GM23248 (cell line): ENCODE data around the gene VWA5B1. TPM values are rescaled to one million over a fixed set of nuclear protein-coding genes. Genes with fewer than 3 reads are reported as not detected.
A peak's percentile ranks its signal among the peaks of the same experiment; 100 is the strongest.

Experiments
- DNase-seq: peaks from one replicate; pipeline ENCODE4 v3.0.0-alpha.2; 2015
- H2AFZ ChIP-seq: fragments of 200-600 bp; sonication (generic); 2 replicates; pipeline ENCODE4 v1.6.1; 2016; ENCODE audit warnings: antibody characterized with exemption
- H3F3A ChIP-seq: fragments of 200-600 bp; sonication (generic); 2 replicates; pipeline ENCODE4 v1.6.1; 2016; ENCODE audit warnings: mild to moderate bottlenecking, antibody characterized with exemption, mixed run types; ENCODE audit not compliant: insufficient read depth
- H3K27ac ChIP-seq: fragments of 200-600 bp; sonication (generic); 2 replicates; pipeline ENCODE4 v1.5.1; 2016; ENCODE audit warnings: mild to moderate bottlenecking
- H3K27me3 ChIP-seq: fragments of 200-600 bp; sonication (generic); replicated peaks from 2 replicates; pipeline ENCODE4 v1.6.1; 2016; ENCODE audit warnings: mild to moderate bottlenecking; ENCODE audit not compliant: insufficient read depth
- H3K36me3 ChIP-seq: fragments of 200-600 bp; sonication (generic); 2 replicates; pipeline ENCODE4 v1.6.1; 2016; ENCODE audit warnings: low read depth, mild to moderate bottlenecking
- H3K4me1 ChIP-seq: fragments of 200-600 bp; sonication (generic); 2 replicates; pipeline ENCODE4 v1.6.1; 2016; ENCODE audit warnings: mild to moderate bottlenecking; ENCODE audit not compliant: insufficient read depth
- H3K4me2 ChIP-seq: fragments of 200-600 bp; sonication (generic); one replicate; pipeline ENCODE4 v1.6.1; 2016; ENCODE audit warnings: mild to moderate bottlenecking; ENCODE audit not compliant: unreplicated experiment
- H3K4me3 ChIP-seq: fragments of 200-600 bp; sonication (generic); 2 replicates; pipeline ENCODE4 v1.5.1; 2016; ENCODE audit warnings: mild to moderate bottlenecking
- H3K79me2 ChIP-seq: fragments of 200-600 bp; sonication (generic); 2 replicates; pipeline ENCODE4 v1.6.1; 2016; ENCODE audit warnings: mild to moderate bottlenecking; ENCODE audit not compliant: insufficient read depth
- H3K9ac ChIP-seq: fragments of 200-600 bp; sonication (generic); 2 replicates; pipeline ENCODE4 v1.6.1; 2016; ENCODE audit warnings: mild to moderate bottlenecking
- H3K9me2 ChIP-seq: fragments of 200-600 bp; sonication (generic); 2 replicates; pipeline ENCODE4 v1.6.1; 2016; ENCODE audit warnings: mixed run types, mild to moderate bottlenecking, moderate library complexity; ENCODE audit not compliant: insufficient read depth
- H3K9me3 ChIP-seq: fragments of 200-600 bp; sonication (generic); one replicate; pipeline ENCODE4 v1.6.1; 2017; ENCODE audit warnings: low read depth
- H4K20me1 ChIP-seq: fragments of 200-600 bp; sonication (generic); 2 replicates; pipeline ENCODE4 v1.6.0; 2016; ENCODE audit not compliant: insufficient read depth
- EZH2 ChIP-seq: fragments of 200-600 bp; sonication (generic); IDR thresholded peaks from 2 replicates; pipeline ENCODE4 v1.6.1; 2018; ENCODE audit warnings: antibody characterized with exemption, mild to moderate bottlenecking; ENCODE audit not compliant: insufficient read depth, poor library complexity, severe bottlenecking
- EZH2phosphoT487 ChIP-seq: fragments of 200-600 bp; sonication (generic); IDR thresholded peaks from 2 replicates; pipeline ENCODE4 v1.6.1; 2018; ENCODE audit warnings: antibody characterized with exemption, moderate library complexity, mild to moderate bottlenecking, low read depth; ENCODE audit not compliant: insufficient read depth
- WGBS, 2 experiments: methylation state at CpG; one replicate each; pipeline ENCODE4 v1.1.6; 2015 to 2017; ENCODE audit warnings: low lambda C conversion rate in 2 of 2, low coverage in 1 of 2; ENCODE audit errors: missing lambda C conversion rate in 2 of 2; 5-methylcytosine and 5-hydroxymethylcytosine counted together
- in situ Hi-C: fragments of 300-500 bp; cut with MboI; formaldehyde crosslinking; loops from 2 replicates; pipeline ENCODE4 v1.15.0; 2020
- polyA plus RNA-seq: library from polyadenylated mRNA; unstranded; fragments of >200 nt; fragmentation: Nextera tagmentation; extraction: Ambion mirVana; gene quantifications from 2 replicates; pipeline ENCODE4 v1.2.1, GENCODE V29; 2016
- total RNA-seq: library from RNA; depleted of rRNA; stranded (reverse); fragments of >200 nt; shearing (Covaris generic); gene quantifications from 2 replicates; pipeline ENCODE4 v1.2.3, GENCODE V29; 2014

Gene VWA5B1
- total and polyA plus RNA-seq, 2 experiments from 2014 or later, result not detected

DNA sequence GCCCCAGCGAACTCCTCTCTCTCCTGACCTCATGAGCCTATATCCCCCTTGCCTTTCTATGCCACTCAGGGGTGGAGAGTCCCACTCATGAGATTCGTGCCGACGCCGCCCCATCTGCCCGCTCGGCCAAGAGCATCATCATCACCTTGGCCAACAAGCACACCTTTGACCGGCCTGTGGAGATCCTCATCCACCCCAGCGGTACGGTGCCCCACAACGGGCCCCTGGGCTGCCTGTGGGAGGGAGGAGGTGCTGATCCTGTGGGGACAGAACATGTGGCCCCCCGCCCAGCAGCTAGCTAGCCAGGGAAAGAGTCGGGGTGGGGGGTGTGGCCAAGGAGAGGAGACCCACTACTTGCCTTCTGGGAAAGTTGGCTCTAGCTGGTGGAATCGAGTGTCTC is 27.8 kb downstream of the VWA5B1 start:
- no peak for DNase-seq
- peaks cover 5% of the 10 kb centered on the region for H3K27me3 ChIP-seq
- no peaks in the 10 kb centered on the region for H3K9me2 ChIP-seq
- peaks cover 15% of the 10 kb centered on the region for H3K4me1 ChIP-seq
- 72 to 77% methylated on average over 14 of the region's 14 CpGs for WGBS, 2 experiments
- H3K9me3 ChIP-seq, result no peaks in the 10 kb centered on the region
- in situ Hi-C loops, result no loop called here
- H3K4me3 ChIP-seq, result no peak overlapping the region
- H3F3A ChIP-seq, result 0 out of 2 replicates have a peak, but pooled peaks cover 5% of the 10 kb centered on the region
- H3K27ac ChIP-seq, result no peak overlapping the region
- no peak overlapping the region for H3K9ac ChIP-seq
- no peaks in the 10 kb centered on the region for H4K20me1 ChIP-seq
- TF ChIP-seq EZH2phosphoT487 (no peak), EZH2 (no peak)
- H3K4me2 ChIP-seq, result no peak overlapping the region
- no peaks in the 10 kb centered on the region for H3K36me3 ChIP-seq
- no peaks in the 10 kb centered on the region for H3K79me2 ChIP-seq
- no peak overlapping the region for H2AFZ ChIP-seq

- no peaks in the 10 kb centered on the region for H3K9me2 ChIP-seq
- TF ChIP-seq EZH2 (no peak), EZH2phosphoT487 (no peak)
- no peaks in the 10 kb centered on the region for H3K36me3 ChIP-seq
- in situ Hi-C loops, result no loop called here
- 69 to 75% methylated on average over 4 of the region's 4 CpGs for WGBS, 2 experiments
- no peak overlapping the region for H3K9ac ChIP-seq
- H3K27me3 ChIP-seq, result peaks cover under 1% of the 10 kb centered on the region
- H3K27ac ChIP-seq, result no peak overlapping the region
- H3K4me1 ChIP-seq, result peaks cover 17% of the 10 kb centered on the region
- H2AFZ ChIP-seq, result no peak overlapping the region
- H3K9me3 ChIP-seq, result no peaks in the 10 kb centered on the region
- H3K4me3 ChIP-seq, result no peak overlapping the region
- no peaks in the 10 kb centered on the region for H4K20me1 ChIP-seq
- peak; percentile 16 for DNase-seq
- 0 out of 2 replicates have a peak, but pooled peaks cover 5% of the 10 kb centered on the region for H3F3A ChIP-seq
- no peaks in the 10 kb centered on the region for H3K79me2 ChIP-seq
- no peak overlapping the region for H3K4me2 ChIP-seq
Observed at GRCh38 chr1:20318971-20319370, 28.3 kb downstream of the VWA5B1 start.

DNA sequence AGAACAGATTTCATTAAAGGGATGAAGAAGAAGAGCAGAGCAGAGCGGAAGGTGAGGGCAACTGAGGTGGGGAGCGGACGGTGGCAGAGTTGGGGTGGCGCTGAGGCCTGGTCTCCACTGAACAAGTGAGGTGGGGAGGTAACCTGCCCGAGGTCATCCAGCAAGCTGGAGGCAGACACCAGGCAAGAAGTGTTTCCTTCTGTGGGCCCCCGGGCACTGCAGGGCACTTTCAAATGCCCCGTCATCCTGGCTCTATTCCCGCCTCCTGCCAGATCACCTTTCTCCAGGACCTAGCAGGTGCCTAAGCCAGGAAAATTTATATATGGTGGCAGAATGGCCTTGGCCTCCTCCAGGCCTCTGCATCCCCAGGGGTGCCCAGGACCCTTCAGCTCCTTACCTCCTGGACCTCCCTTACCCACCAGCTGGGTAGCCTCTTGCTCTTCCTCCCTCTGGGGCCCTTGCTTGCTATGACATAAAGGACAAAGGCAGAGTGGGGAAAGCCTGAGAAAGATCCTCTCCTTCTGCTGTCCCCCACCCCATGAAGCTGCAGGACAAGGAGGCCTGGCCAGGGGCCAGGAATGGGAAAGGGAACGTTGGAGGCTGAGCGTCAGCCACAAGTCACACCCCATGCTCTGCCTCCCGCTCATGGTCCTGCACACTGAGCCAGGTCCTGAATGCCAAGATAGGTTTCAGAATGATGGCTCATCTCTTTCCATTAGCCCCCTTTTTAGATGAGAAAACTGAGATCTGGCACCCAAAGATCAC is 29.0 kb downstream of the VWA5B1 start:
- Histone ChIP-seq H3K4me1 (peaks cover 17% of the 10 kb centered on the region), H3K4me3 (no peak overlapping the region), H3K79me2 (no peaks in the 10 kb centered on the region), H4K20me1 (no peaks in the 10 kb centered on the region), H3K27me3 (no peaks in the 10 kb centered on the region; the same call in 1 of the 2 replicates), H3F3A (0 out of 2 replicates have a peak, but pooled peaks cover 5% of the 10 kb centered on the region), H3K9ac (no peak overlapping the region), H3K27ac (no peak overlapping the region), H3K4me2 (no peak overlapping the region), H3K9me3 (no peaks in the 10 kb centered on the region), H3K36me3 (no peaks in the 10 kb centered on the region), H2AFZ (no peak overlapping the region), H3K9me2 (no peaks in the 10 kb centered on the region)
- no peak for DNase-seq
- WGBS, 2 experiments, result 77 to 78% methylated on average over 11 of the region's 11 CpGs
- in situ Hi-C loops, result no loop called here
- no peak for TF ChIP-seq EZH2
- no peak for TF ChIP-seq EZH2phosphoT487

DNA sequence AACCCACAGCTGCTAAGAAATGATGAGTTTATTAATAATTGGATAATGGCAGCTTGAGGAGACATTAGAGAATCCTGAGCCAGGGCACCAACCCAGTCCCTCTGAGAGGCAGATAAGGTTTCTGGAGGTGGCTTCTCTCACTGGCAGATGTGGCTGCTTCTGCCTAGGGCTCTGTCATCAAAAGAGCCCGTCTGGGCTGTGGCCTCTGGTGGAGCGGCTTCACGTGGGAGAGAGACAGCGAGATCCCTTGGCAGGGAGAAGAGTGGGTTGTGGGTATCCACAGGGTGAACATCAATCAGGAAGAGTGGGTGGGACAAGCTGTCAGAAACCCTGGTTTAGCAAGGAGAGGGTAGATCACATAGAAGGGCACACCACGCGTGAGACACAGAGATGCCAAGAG is 30.0 kb downstream of the VWA5B1 start:
- Histone ChIP-seq H3K27me3 (peaks cover 1% of the 10 kb centered on the region; the same call in 1 of the 2 replicates), H3K4me1 (peaks cover 17% of the 10 kb centered on the region), H3F3A (0 out of 2 replicates have a peak, but pooled peaks cover 5% of the 10 kb centered on the region), H3K27ac (no peak overlapping the region), H3K9me3 (no peaks in the 10 kb centered on the region), H3K79me2 (no peaks in the 10 kb centered on the region), H2AFZ (no peak overlapping the region), H3K4me2 (no peak overlapping the region), H3K9ac (no peak overlapping the region), H3K36me3 (no peaks in the 10 kb centered on the region), H3K4me3 (no peak overlapping the region), H3K9me2 (no peaks in the 10 kb centered on the region), H4K20me1 (no peaks in the 10 kb centered on the region)
- DNase-seq, result no peak
- in situ Hi-C loops, result no loop called here
- TF ChIP-seq EZH2 (no peak), EZH2phosphoT487 (no peak)
- 80 to 81% methylated on average over 6 of the region's 6 CpGs for WGBS, 2 experiments
